IPS DF 4.7 (cell line): ENCODE measurements around the gene IP6K3.

Experiments
- DNase-seq: peaks from one replicate; pipeline ENCODE4 v3.0.0-alpha.2; 2013; ENCODE audit warnings: low spot score; ENCODE audit errors: extremely low read depth

IP6K3 gene

GRCh38 chr6:33759887-33760629 is 13.4 kb upstream of the IP6K3 start:
- DNase-seq: no peak

- DNase-seq: no peak
These were observed 12.1 kb upstream of the IP6K3 start for GRCh38 chr6:33758815-33759216.

GRCh38 chr6:33757906-33758305 is 11.2 kb upstream of the IP6K3 start:
- no peak for DNase-seq

GRCh38 chr6:33757113-33757512 is 10.4 kb upstream of the IP6K3 start:
- DNase-seq: no peak

GRCh38 chr6:33756211-33756954 is 9.7 kb upstream of the IP6K3 start:
- DNase-seq: no peak

- no peak for DNase-seq
These were observed 8.6 kb upstream of the IP6K3 start for GRCh38 chr6:33755070-33755869.

GRCh38 chr6:33754222-33754621 is 7.5 kb upstream of the IP6K3 start:
- DNase-seq: no peak

GRCh38 chr6:33752646-33753015 is 5.9 kb upstream of the IP6K3 start:
- no peak for DNase-seq

- no peak for DNase-seq
These were observed 5.3 kb upstream of the IP6K3 start for GRCh38 chr6:33751771-33752645.

GRCh38 chr6:33750244-33750991 is 3.7 kb upstream of the IP6K3 start:
- no peak for DNase-seq

- no peak for DNase-seq
These were observed 2.7 kb upstream of the IP6K3 start for GRCh38 chr6:33749401-33749800.

- DNase-seq: no peak
These were observed 2.1 kb upstream of the IP6K3 start for GRCh38 chr6:33748841-33749240.

- DNase-seq: no peak
These were observed 1.1 kb upstream of the IP6K3 start for GRCh38 chr6:33747823-33748222.

- no peak for DNase-seq
These were observed 587 bp downstream of the IP6K3 start for GRCh38 chr6:33746036-33746600.

- DNase-seq: no peak
These were observed 1.2 kb downstream of the IP6K3 start for GRCh38 chr6:33745548-33745947.

- no peak for DNase-seq
These were observed 1.7 kb downstream of the IP6K3 start for GRCh38 chr6:33744895-33745546.

GRCh38 chr6:33744001-33744848 is 2.5 kb downstream of the IP6K3 start:
- peak; percentile 74 for DNase-seq

GRCh38 chr6:33742837-33743236 is 3.9 kb downstream of the IP6K3 start:
- DNase-seq: no peak

GRCh38 chr6:33742092-33742491 is 4.6 kb downstream of the IP6K3 start:
- no peak for DNase-seq
